Neural progenitor cell (in vitro differentiated cells): ENCODE results near the gene PPP1R9A.

Source experiments
- CTCF ChIP-seq: fragments of 200-600 bp; sonication (generic); IDR thresholded peaks from 2 replicates; pipeline ENCODE4 v1.5.1; 2017; ENCODE audit warnings: antibody characterized with exemption, mild to moderate bottlenecking
- EZH2 ChIP-seq: fragments of 200-600 bp; sonication (generic); IDR thresholded peaks from 2 replicates; pipeline ENCODE4 v1.6.1; 2017; ENCODE audit warnings: antibody characterized with exemption, mild to moderate bottlenecking, moderate library complexity
- EZH2phosphoT487 ChIP-seq: fragments of 200-600 bp; sonication (generic); IDR thresholded peaks from 2 replicates; pipeline ENCODE4 v1.6.1; 2017; ENCODE audit warnings: antibody characterized with exemption

DNA sequence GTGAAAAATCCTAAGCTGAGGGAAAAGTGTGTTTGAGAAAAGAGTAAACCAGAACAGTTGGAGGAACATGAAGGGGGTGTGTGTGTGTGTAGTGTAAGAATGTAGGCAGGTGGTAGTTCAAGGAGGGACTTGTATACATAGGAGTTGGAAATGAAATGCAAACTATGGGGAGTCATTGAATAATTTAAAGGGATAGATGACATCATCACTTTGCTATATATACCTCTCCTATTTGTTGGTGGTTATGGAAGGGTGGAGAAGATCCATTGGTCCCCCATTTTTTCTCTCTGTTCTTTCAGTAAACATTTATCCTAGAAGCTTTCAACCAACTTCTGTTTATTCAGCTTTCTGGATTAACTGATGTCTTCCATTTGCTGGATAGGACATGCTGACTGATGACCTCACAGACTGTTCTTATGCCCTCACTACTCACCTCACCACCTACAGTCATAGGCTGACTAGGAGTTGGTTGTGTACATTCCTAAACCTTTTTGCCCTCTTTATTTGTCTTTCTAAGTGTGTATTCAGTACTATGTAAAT, 20.8 kb downstream of the PPP1R9A start:
- TF ChIP-seq CTCF (no peak), EZH2 (no peak), EZH2phosphoT487 (no peak)
